ENCODE measurements around the gene SART3.
A peak's percentile ranks its signal among the peaks of the same experiment; 100 is the strongest.
"Not testable (repeated sequence)": the region's sequence is repeated elsewhere in the genome, so short reads cannot be mapped to it uniquely, and the experiment has no call there.

The SART3 gene

GRCh38 chr12:108591267-108591980 lies 30.5 kb upstream of the SART3 start:
- no peak for DNase-seq (ENCODE audit: low spot score)
- TF ChIP-seq CTCF (IDR thresholded peaks at IDR 0.05; ENCODE audit: borderline replicate concordance, control extremely low read depth, extremely low read depth, insufficient read depth, missing control alignments): no peak
- in situ Hi-C loops (cut with MboI; ENCODE audit: low sequenced_read_pairs, unreplicated experiment): no loop called here

GRCh38 chr12:108590463-108590862 lies 29.5 kb upstream of the SART3 start:
- DNase-seq (ENCODE audit: low spot score); in situ Hi-C loops (cut with MboI; ENCODE audit: low sequenced_read_pairs, unreplicated experiment): not testable (repeated sequence)

- in situ Hi-C loops (cut with MboI; ENCODE audit: low sequenced_read_pairs, unreplicated experiment): no loop called here
- TF ChIP-seq CTCF (IDR thresholded peaks at IDR 0.05; ENCODE audit: borderline replicate concordance, control extremely low read depth, extremely low read depth, insufficient read depth, missing control alignments): no peak
- DNase-seq (ENCODE audit: low spot score): no peak
Measured at GRCh38 chr12:108589840-108590229, 28.9 kb upstream of the SART3 start.

- DNase-seq (ENCODE audit: low spot score): peak; percentile 21
- TF ChIP-seq CTCF (IDR thresholded peaks at IDR 0.05; ENCODE audit: borderline replicate concordance, control extremely low read depth, extremely low read depth, insufficient read depth, missing control alignments): no peak
- in situ Hi-C loops (cut with MboI; ENCODE audit: low sequenced_read_pairs, unreplicated experiment): no loop called here
Measured at GRCh38 chr12:108589028-108589839, 28.3 kb upstream of the SART3 start.

- DNase-seq (ENCODE audit: low spot score): peak; percentile 16
- no peak for TF ChIP-seq CTCF (IDR thresholded peaks at IDR 0.05; ENCODE audit: borderline replicate concordance, control extremely low read depth, extremely low read depth, insufficient read depth, missing control alignments)
- in situ Hi-C loops (cut with MboI; ENCODE audit: low sequenced_read_pairs, unreplicated experiment): no loop called here
Measured at GRCh38 chr12:108587826-108588225, 26.9 kb upstream of the SART3 start.

- in situ Hi-C loops (cut with MboI; ENCODE audit: low sequenced_read_pairs, unreplicated experiment): no loop called here
- no peak for TF ChIP-seq CTCF (IDR thresholded peaks at IDR 0.05; ENCODE audit: borderline replicate concordance, control extremely low read depth, extremely low read depth, insufficient read depth, missing control alignments)
- DNase-seq (ENCODE audit: low spot score): peak; percentile 15
Measured at GRCh38 chr12:108586306-108586705, 25.3 kb upstream of the SART3 start.

GRCh38 chr12:108585864-108586263 lies 24.9 kb upstream of the SART3 start:
- no peak for DNase-seq (ENCODE audit: low spot score)
- in situ Hi-C loops (cut with MboI; ENCODE audit: low sequenced_read_pairs, unreplicated experiment): no loop called here
- TF ChIP-seq CTCF (IDR thresholded peaks at IDR 0.05; ENCODE audit: borderline replicate concordance, control extremely low read depth, extremely low read depth, insufficient read depth, missing control alignments): no peak
